CD4-positive, alpha-beta T cell (primary cell): ENCODE data around the gene PTPRD. TPM values are rescaled to one million over a fixed set of nuclear protein-coding genes. Genes with fewer than 3 reads are reported as not detected.

Experiments
- ATAC-seq: fragments of 200-7000 bp; cut with Tn5 transposase; one replicate; pipeline ENCODE4 v1.10.0; 2022; ENCODE audit warnings: mild to moderate bottlenecking; ENCODE audit not compliant: poor library complexity
- CTCF ChIA-PET: fragments of 350-600 bp; sonication (Branson Sonifier 250); formaldehyde crosslinking; loops from one replicate; lab custom pipeline; 2021; ENCODE audit warnings: antibody characterized with exemption, inconsistent platforms; lab: Charles Lee
- POLR2A ChIA-PET: fragments of 350-600 bp; sonication (Branson Sonifier 250); formaldehyde crosslinking; loops from one replicate; lab custom pipeline; 2021; ENCODE audit warnings: antibody characterized with exemption, inconsistent platforms; lab: Charles Lee
- DNase-seq, 14 experiments: peaks; one replicate each; pipeline ENCODE4 v3.0.0-alpha.2; 2013 to 2020; ENCODE audit warnings: mixed read lengths in 2 of 14
- H3K27ac ChIP-seq, 2 donors: one replicate each; pipeline versions ENCODE4 v1.5.1 to v1.7.0; 2013; ENCODE audit warnings: low read length in 2 of 2, low read depth in 1 of 2, mild to moderate bottlenecking in 1 of 2
- H3K27me3 ChIP-seq, 2 experiments: 1 replicate in 1 of 2; 2 replicates in 1 of 2; pipeline versions ENCODE4 v1.6.1 to v1.7.0; 2013; ENCODE audit warnings: low read length in 2 of 2, control low read depth in 1 of 2, mild to moderate bottlenecking in 1 of 2, moderate library complexity in 1 of 2; ENCODE audit not compliant: insufficient read depth in 2 of 2, control insufficient read depth in 1 of 2
- H3K36me3 ChIP-seq: one replicate; pipeline ENCODE4 v1.6.1; 2013; ENCODE audit warnings: low read length, control low read depth; ENCODE audit not compliant: insufficient read depth
- H3K4me1 ChIP-seq: one replicate; pipeline ENCODE4 v1.6.1; 2013; ENCODE audit warnings: low read length, control low read depth; ENCODE audit not compliant: insufficient read depth
- H3K4me3 ChIP-seq: one replicate; pipeline ENCODE4 v1.5.1; 2013; ENCODE audit warnings: mild to moderate bottlenecking, low read length, moderate library complexity
- H3K9me3 ChIP-seq, 2 experiments: 1 replicate in 1 of 2; 2 replicates in 1 of 2; pipeline versions ENCODE4 v1.6.1 to v1.7.0; 2013; ENCODE audit warnings: low read length in 2 of 2, mild to moderate bottlenecking in 2 of 2, control low read depth in 1 of 2, moderate library complexity in 1 of 2; ENCODE audit not compliant: control insufficient read depth in 1 of 2, insufficient read depth in 1 of 2
- H3K27ac Mint-ChIP-seq: one replicate; pipeline ENCODE4 v1.8.0; 2020; ENCODE audit warnings: mixed read lengths
- H3K27me3 Mint-ChIP-seq: one replicate; pipeline ENCODE4 v1.8.0; 2021; ENCODE audit warnings: mixed read lengths
- H3K36me3 Mint-ChIP-seq: one replicate; pipeline ENCODE4 v1.8.0; 2021; ENCODE audit warnings: low read depth, mixed read lengths
- H3K4me1 Mint-ChIP-seq: one replicate; pipeline ENCODE4 v1.8.0; 2021; ENCODE audit warnings: low read depth, mixed read lengths
- H3K4me3 Mint-ChIP-seq: one replicate; pipeline ENCODE4 v1.8.0; 2020; ENCODE audit warnings: mild to moderate bottlenecking, mixed read lengths
- H3K9me3 Mint-ChIP-seq: one replicate; pipeline ENCODE4 v1.8.0; 2020; ENCODE audit warnings: mixed read lengths
- CTCF ChIP-seq: fragments of 200-600 bp; IDR thresholded peaks from one replicate; pipeline ENCODE4 v1.8.0; 2022; ENCODE audit warnings: antibody characterized with exemption, mild to moderate bottlenecking
- intact Hi-C, 2 experiments: fragments of 100-400 bp; cut with DNase I in 1 of 2; cut with micrococcal nuclease in 1 of 2; formaldehyde crosslinking; loops; one replicate each; pipeline versions ENCODE4 v1.15.1 to v1.9.0; 2023 to 2025; cut with DNase I, micrococcal nuclease
- total RNA-seq, 174 experiments: library from RNA in 2 of 174; stranded (reverse) in 2 of 174; gene quantifications; one replicate each; pipeline ENCODE4 v1.2.3 and lab custom pipeline; 2021 to 2026

Gene PTPRD
- total RNA-seq, 2 experiments from 2014 or later, result not detected

- POLR2A ChIA-PET, result no interaction called here
- H3K4me3 Mint-ChIP-seq, result no peak overlapping the region
- Histone ChIP-seq H3K27me3 (no peaks in the 10 kb centered on the region), H3K27ac (no peak overlapping the region), H3K9me3 (no peaks in the 10 kb centered on the region), H3K4me1 (no peaks in the 10 kb centered on the region), H3K4me3 (no peak overlapping the region), H3K36me3 (no peaks in the 10 kb centered on the region)
- H3K4me1 Mint-ChIP-seq, result no peaks in the 10 kb centered on the region
- no peak for TF ChIP-seq CTCF
- intact Hi-C loops, result no loop called here
- CTCF ChIA-PET, result no interaction called here
- H3K27ac Mint-ChIP-seq, result no peak overlapping the region
- peaks cover 3% of the 10 kb centered on the region for H3K9me3 Mint-ChIP-seq
- H3K36me3 Mint-ChIP-seq, result no peaks in the 10 kb centered on the region
- ATAC-seq (no peak), DNase-seq (no peak)
- H3K27me3 Mint-ChIP-seq, result no peaks in the 10 kb centered on the region
Observed at GRCh38 chr9:9973062-9973461, 639.7 kb downstream of the PTPRD start.

GRCh38 chr9:9970514-9970913 lies 642.3 kb downstream of the PTPRD start:
- no peak overlapping the region for H3K27ac Mint-ChIP-seq
- H3K27me3 Mint-ChIP-seq, result no peaks in the 10 kb centered on the region
- Histone ChIP-seq H3K27me3 (no peaks in the 10 kb centered on the region), H3K4me1 (no peaks in the 10 kb centered on the region), H3K36me3 (no peaks in the 10 kb centered on the region), H3K9me3 (no peaks in the 10 kb centered on the region), H3K4me3 (no peak overlapping the region), H3K27ac (no peak overlapping the region)
- no peak for TF ChIP-seq CTCF
- ATAC-seq (no peak), DNase-seq (no peak)
- ChIA-PET CTCF (no interaction called here), POLR2A (no interaction called here)
- no peak overlapping the region for H3K4me3 Mint-ChIP-seq
- intact Hi-C loops, result no loop called here
- H3K9me3 Mint-ChIP-seq, result peaks cover 3% of the 10 kb centered on the region
- H3K36me3 Mint-ChIP-seq, result no peaks in the 10 kb centered on the region
- no peaks in the 10 kb centered on the region for H3K4me1 Mint-ChIP-seq

- ATAC-seq (no peak), DNase-seq (no peak)
- Mint-ChIP-seq H3K4me1 (no peaks in the 10 kb centered on the region), H3K4me3 (no peak overlapping the region), H3K27ac (no peak overlapping the region), H3K27me3 (no peaks in the 10 kb centered on the region), H3K9me3 (peaks cover 3% of the 10 kb centered on the region), H3K36me3 (no peaks in the 10 kb centered on the region)
- H3K9me3 ChIP-seq, result no peaks in the 10 kb centered on the region
- no peaks in the 10 kb centered on the region for H3K36me3 ChIP-seq
- H3K4me3 ChIP-seq, result no peak overlapping the region
- no peak overlapping the region for H3K27ac ChIP-seq
- ChIA-PET CTCF (no interaction called here), POLR2A (no interaction called here)
- intact Hi-C loops, result no loop called here
- H3K4me1 ChIP-seq, result no peaks in the 10 kb centered on the region
- TF ChIP-seq CTCF, result no peak
- H3K27me3 ChIP-seq, result no peaks in the 10 kb centered on the region
Observed at GRCh38 chr9:9963841-9964240, 649.0 kb downstream of the PTPRD start.
